ENCODE measurements around the gene PSAPL1.

DNA sequence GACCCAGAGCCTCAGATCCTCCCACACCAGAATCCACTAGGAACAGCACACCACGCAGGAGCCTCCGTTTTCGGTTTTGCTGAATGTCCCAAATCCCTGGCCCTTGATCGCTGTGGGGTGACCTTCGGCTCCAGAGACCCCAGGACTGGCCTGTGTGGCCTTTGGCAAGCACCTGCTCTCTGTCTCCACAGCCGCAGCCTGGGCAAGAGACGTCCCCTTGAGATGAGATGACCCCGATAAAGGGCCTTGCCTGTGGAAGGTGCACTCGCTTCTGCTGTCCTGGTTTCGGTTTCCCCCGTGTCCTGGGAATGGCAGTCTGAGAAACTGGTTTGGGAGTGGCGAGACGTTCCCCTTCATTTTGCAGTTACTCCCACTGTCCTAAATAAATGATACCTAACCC is 9.6 kb downstream of the PSAPL1 start:
- TF ChIP-seq, protein P1, sequence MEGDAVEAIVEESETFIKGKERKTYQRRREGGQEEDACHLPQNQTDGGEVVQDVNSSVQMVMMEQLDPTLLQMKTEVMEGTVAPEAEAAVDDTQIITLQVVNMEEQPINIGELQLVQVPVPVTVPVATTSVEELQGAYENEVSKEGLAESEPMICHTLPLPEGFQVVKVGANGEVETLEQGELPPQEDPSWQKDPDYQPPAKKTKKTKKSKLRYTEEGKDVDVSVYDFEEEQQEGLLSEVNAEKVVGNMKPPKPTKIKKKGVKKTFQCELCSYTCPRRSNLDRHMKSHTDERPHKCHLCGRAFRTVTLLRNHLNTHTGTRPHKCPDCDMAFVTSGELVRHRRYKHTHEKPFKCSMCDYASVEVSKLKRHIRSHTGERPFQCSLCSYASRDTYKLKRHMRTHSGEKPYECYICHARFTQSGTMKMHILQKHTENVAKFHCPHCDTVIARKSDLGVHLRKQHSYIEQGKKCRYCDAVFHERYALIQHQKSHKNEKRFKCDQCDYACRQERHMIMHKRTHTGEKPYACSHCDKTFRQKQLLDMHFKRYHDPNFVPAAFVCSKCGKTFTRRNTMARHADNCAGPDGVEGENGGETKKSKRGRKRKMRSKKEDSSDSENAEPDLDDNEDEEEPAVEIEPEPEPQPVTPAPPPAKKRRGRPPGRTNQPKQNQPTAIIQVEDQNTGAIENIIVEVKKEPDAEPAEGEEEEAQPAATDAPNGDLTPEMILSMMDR (IDR thresholded peaks at IDR 0.05) = no peak
- no peak for TF ChIP-seq POLR2A (IDR thresholded peaks at IDR 0.05)
